Measurements from ENCODE around the gene MMP25.
A peak's percentile ranks its signal among the peaks of the same experiment; 100 is the strongest.

MMP25 gene

DNA sequence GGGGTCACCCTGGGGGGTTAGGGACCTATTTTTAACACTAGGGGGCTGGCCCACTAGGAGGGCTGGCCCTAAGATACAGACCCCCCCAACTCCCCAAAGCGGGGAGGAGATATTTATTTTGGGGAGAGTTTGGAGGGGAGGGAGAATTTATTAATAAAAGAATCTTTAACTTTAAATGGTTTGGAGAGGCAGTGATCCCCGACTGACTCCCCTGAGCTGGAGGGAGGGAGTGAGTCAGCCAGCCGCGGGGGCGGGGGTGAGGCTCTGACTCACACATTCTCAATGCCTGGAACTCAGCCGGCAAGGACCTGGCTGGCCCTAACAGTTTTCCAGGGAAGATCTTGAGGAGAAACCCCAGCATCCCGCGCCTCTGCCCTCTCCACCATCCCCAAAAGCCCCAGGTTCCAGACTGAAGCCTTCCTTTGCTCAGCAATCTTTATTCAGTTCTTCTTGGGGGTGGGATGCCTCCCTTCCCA lies 24.1 kb upstream of the MMP25 start:
- peak overlapping the region; percentile 96 to 100 for H3K27ac ChIP-seq
- TF ChIP-seq, protein P1, sequence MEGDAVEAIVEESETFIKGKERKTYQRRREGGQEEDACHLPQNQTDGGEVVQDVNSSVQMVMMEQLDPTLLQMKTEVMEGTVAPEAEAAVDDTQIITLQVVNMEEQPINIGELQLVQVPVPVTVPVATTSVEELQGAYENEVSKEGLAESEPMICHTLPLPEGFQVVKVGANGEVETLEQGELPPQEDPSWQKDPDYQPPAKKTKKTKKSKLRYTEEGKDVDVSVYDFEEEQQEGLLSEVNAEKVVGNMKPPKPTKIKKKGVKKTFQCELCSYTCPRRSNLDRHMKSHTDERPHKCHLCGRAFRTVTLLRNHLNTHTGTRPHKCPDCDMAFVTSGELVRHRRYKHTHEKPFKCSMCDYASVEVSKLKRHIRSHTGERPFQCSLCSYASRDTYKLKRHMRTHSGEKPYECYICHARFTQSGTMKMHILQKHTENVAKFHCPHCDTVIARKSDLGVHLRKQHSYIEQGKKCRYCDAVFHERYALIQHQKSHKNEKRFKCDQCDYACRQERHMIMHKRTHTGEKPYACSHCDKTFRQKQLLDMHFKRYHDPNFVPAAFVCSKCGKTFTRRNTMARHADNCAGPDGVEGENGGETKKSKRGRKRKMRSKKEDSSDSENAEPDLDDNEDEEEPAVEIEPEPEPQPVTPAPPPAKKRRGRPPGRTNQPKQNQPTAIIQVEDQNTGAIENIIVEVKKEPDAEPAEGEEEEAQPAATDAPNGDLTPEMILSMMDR (IDR thresholded peaks at IDR 0.05) = no peak
- peak overlapping the region; percentile 97 for H3K4me3 ChIP-seq
- DNase-seq (ENCODE audit: low spot score) = peak; percentile 96

DNA sequence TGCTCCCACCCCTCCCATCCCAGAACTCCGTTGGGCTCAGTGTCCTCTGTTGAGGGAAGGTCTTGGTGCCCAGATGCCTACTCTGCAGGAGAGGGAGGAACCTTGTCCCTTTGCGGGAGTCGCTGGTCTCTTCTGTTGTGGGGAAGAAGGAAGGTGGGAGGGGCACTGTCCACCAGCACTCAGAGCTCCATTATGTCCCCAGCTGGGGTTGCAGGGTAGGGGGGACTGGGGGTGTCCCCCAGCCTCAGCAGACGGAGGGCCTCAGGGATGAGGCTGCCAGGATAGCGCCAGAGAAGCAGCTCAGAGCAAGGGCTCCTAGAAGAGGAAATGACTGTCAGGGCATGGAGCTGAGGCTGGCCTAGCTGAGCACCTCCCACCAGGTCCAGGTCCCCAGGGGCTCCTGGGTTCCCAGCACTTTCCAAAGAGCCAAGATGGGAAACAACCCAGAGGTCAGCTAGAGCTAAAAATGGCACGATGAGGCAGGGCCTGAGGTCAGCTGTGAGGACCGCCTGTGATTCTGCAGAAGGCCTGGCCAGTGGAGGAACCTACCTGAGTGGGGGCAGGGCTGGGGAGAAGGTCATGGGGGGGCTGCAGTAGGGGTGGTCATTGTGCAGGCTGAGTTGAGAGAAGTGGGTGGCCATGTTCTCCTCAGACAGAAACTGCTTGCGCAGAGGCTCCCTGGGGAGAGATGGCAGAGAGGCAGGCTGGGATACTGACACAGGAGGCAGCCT lies 23.5 kb upstream of the MMP25 start:
- peak; percentile 89 for DNase-seq (ENCODE audit: low spot score)

DNA sequence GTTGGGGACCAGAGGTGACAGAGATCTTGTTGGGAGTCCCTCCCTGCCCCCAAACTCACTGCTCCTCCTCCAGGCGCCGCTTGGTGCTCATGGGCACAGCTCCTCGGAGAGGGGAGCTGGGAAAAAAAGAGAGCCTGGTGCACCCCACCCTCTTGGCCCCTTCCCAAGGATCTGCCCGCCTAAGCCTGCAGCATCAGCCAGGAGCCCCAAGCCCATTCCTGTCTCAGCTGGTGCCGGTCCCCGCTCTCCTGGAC lies 23.0 kb upstream of the MMP25 start:
- TF ChIP-seq, protein P1 (IDR thresholded peaks at IDR 0.05) = no peak
- peak; percentile 84 for DNase-seq (ENCODE audit: low spot score)

More for the DNA sequence above, 23.5 kb upstream of the MMP25 start:
- peak overlapping the region; percentile 97 for H3K4me3 ChIP-seq
- TF ChIP-seq, protein P1 (IDR thresholded peaks at IDR 0.05) = no peak
- H3K27ac ChIP-seq = peak overlapping the region; percentile 96 to 100

GRCh38 chr16:3023669-3024478 lies 22.5 kb upstream of the MMP25 start, which contains the start of the genes HCFC1R1 and THOC6:
TSS of gene HCFC1R1 (minus strand) at chr16:3023942. CDS start at chr16:3023941, 1 bp downstream.
TSS of gene THOC6 (plus strand) at chr16:3024035. CDS start at chr16:3024327, 292 bp downstream.
- TF ChIP-seq, protein P1 (IDR thresholded peaks at IDR 0.05) = no peak
- Histone ChIP-seq H3K27ac (peak within 1 kb of the TSS; percentile 96 to 100), H3K4me3 (peak within 1 kb of the TSS; percentile 97)
- peak; percentile 98 for DNase-seq (ENCODE audit: low spot score)

More for the DNA sequence above, 23.0 kb upstream of the MMP25 start:
- Histone ChIP-seq H3K4me3 (peak overlapping the region; percentile 97), H3K27ac (peak overlapping the region; percentile 96 to 100)

GRCh38 chr16:3025032-3026002 lies 21.0 kb upstream of the MMP25 start:
- Histone ChIP-seq H3K27ac (no peak overlapping the region), H3K4me3 (no peak overlapping the region)
- TF ChIP-seq, protein P1 (IDR thresholded peaks at IDR 0.05) = no peak
- DNase-seq (ENCODE audit: low spot score) = no peak

DNA sequence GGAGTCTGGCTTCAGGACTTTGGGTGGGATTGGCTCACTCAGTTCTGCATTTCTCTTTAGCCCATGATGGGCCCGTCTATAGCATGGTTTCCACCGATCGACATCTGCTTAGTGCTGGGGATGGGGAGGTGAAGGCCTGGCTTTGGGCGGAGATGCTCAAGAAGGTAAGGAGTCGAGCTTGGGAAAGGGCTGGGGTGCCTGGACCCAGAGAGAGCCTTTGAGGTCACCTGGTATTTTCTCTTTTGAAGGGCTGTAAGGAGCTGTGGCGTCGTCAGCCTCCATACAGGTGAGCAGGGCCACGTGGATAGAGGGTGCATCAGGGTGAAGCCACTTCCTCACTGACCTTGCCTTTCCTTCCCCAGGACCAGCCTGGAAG lies 20.4 kb upstream of the MMP25 start:
- TF ChIP-seq, protein P1 (IDR thresholded peaks at IDR 0.05) = no peak
- Histone ChIP-seq H3K27ac (no peak overlapping the region), H3K4me3 (no peak overlapping the region)
- no peak for DNase-seq (ENCODE audit: low spot score)

Measured in coronary artery (tissue), 2 donors.